Keratinocyte (primary cell): ENCODE data around the gene SAXO1. TPM values are rescaled to one million over a fixed set of nuclear protein-coding genes. Genes with fewer than 3 reads are reported as not detected.

ENCODE experiments used
- DNase-seq: peaks from one replicate; pipeline ENCODE4 v3.0.0-alpha.2; 2011; ENCODE audit warnings: low read depth, missing footprints, low spot score
- FAIRE-seq: peaks from 2 replicates; lab custom pipeline; 2011; peaks lifted over from hg19 to GRCh38; lab: Jason Lieb, UNC
- H2AFZ ChIP-seq: 2 replicates; pipeline ENCODE4 v1.6.0; 2012; ENCODE audit warnings: low read length, control low read depth, inconsistent platforms; ENCODE audit not compliant: control insufficient read depth
- H3K27ac ChIP-seq: 2 replicates; pipeline ENCODE4 v1.5.1; 2011; ENCODE audit warnings: low read length; ENCODE audit not compliant: control insufficient read depth, insufficient read depth
- H3K27me3 ChIP-seq: 3 replicates; pipeline ENCODE4 v1.6.0; 2011; ENCODE audit warnings: low read length; ENCODE audit not compliant: control insufficient read depth, insufficient read depth; ENCODE audit errors: extremely low read depth
- H3K36me3 ChIP-seq, 2 experiments: 2 replicates in 1 of 2; 3 replicates in 1 of 2; pipeline ENCODE4 v1.5.1; 2011; ENCODE audit warnings: low read length in 2 of 2, mild to moderate bottlenecking in 1 of 2; ENCODE audit not compliant: control insufficient read depth in 2 of 2, insufficient read depth in 2 of 2; ENCODE audit errors: extremely low read depth in 1 of 2
- H3K4me1 ChIP-seq: 3 replicates; pipeline ENCODE4 v1.5.1; 2011; ENCODE audit warnings: low read length; ENCODE audit not compliant: control insufficient read depth, insufficient read depth; ENCODE audit errors: extremely low read depth
- H3K4me2 ChIP-seq: 3 replicates; pipeline ENCODE4 v1.6.0; 2011; ENCODE audit warnings: low read depth, low read length; ENCODE audit not compliant: control insufficient read depth, insufficient read depth; ENCODE audit errors: extremely low read depth
- H3K4me3 ChIP-seq, 3 experiments: fragments of 200-600 bp in 1 of 3; sonication (generic) in 1 of 3; 2 replicates in 2 of 3; 3 replicates in 1 of 3; pipeline ENCODE4 v1.5.1; 2011 to 2016; ENCODE audit warnings: low read length in 3 of 3, mild to moderate bottlenecking in 3 of 3, control low read depth in 2 of 3, inconsistent platforms in 1 of 3, low read depth in 1 of 3, mixed read lengths in 1 of 3, mixed run types in 1 of 3, moderate library complexity in 1 of 3; ENCODE audit not compliant: control insufficient read depth in 2 of 3, insufficient read depth in 2 of 3; ENCODE audit errors: extremely low read depth in 1 of 3
- H3K79me2 ChIP-seq: 2 replicates; pipeline ENCODE4 v1.6.0; 2012; ENCODE audit warnings: low read length; ENCODE audit not compliant: control insufficient read depth, insufficient read depth
- H3K9ac ChIP-seq: 3 replicates; pipeline ENCODE4 v1.6.0; 2011; ENCODE audit warnings: low read length; ENCODE audit not compliant: control insufficient read depth, insufficient read depth; ENCODE audit errors: extremely low read depth
- H3K9me1 ChIP-seq: 3 replicates; pipeline ENCODE4 v1.6.0; 2011; ENCODE audit warnings: low read length; ENCODE audit not compliant: control insufficient read depth, insufficient read depth; ENCODE audit errors: extremely low read depth
- H3K9me3 ChIP-seq: 2 replicates; pipeline ENCODE4 v1.5.1; 2012; ENCODE audit warnings: low read depth, low read length; ENCODE audit not compliant: control insufficient read depth
- H4K20me1 ChIP-seq: 3 replicates; pipeline ENCODE4 v1.6.0; 2011; ENCODE audit warnings: low read length; ENCODE audit not compliant: control insufficient read depth, insufficient read depth; ENCODE audit errors: extremely low read depth
- CTCF ChIP-seq, 3 experiments: IDR thresholded peaks in 1 of 3; conservative IDR thresholded peaks in 1 of 3; optimal IDR thresholded peaks in 1 of 3; 2 replicates in 2 of 3; 3 replicates in 1 of 3; pipeline versions ENCODE3 to v1.5.1; 2011; ENCODE audit warnings: low read length in 3 of 3, mild to moderate bottlenecking in 3 of 3, moderate library complexity in 2 of 3, control low read depth in 1 of 3, inconsistent platforms in 1 of 3; ENCODE audit not compliant: insufficient read depth in 2 of 3; ENCODE audit errors: extremely low read depth in 1 of 3
- EZH2 ChIP-seq: IDR thresholded peaks from one replicate; pipeline ENCODE4 v1.6.1; 2012; ENCODE audit warnings: inconsistent platforms, mild to moderate bottlenecking, low read length, moderate library complexity
- dilution Hi-C: fragments of 300-500 bp; cut with MboI; formaldehyde crosslinking; loops from one replicate; pipeline ENCODE4 v1.7.0; 2020; ENCODE audit warnings: low sequenced_read_pairs; ENCODE audit not compliant: extremely low pct_ligation_motif_present
- polyA plus RNA-seq, 5 experiments: library from polyadenylated mRNA; depleted of rRNA in 3 of 5; stranded (reverse) in 3 of 5; stranded (forward) in 1 of 5; unstranded in 1 of 5; fragments of >200 nt; gene quantifications; 1 replicate in 1 of 5; 2 replicates in 3 of 5; 3 replicates in 1 of 5; pipeline versions ENCODE4 v1.2.1 to v1.2.3, GENCODE V29; 2011 to 2012; ENCODE audit warnings: missing spikeins in 2 of 5, low read depth in 1 of 5, low replicate concordance in 1 of 5

Gene SAXO1
- polyA plus RNA-seq, 1 donor (not counting 4 experiments of a cell fraction or from before 2014, with no cell fraction given) = not detected

- no peaks in the 10 kb centered on the region for H3K9me1 ChIP-seq
- H4K20me1 ChIP-seq = no peaks in the 10 kb centered on the region
- H3K4me1 ChIP-seq = no peaks in the 10 kb centered on the region
- H3K27me3 ChIP-seq = no peaks in the 10 kb centered on the region
- TF ChIP-seq CTCF (optimal IDR thresholded peaks at IDR 0.05 in 1 of 3, IDR thresholded peaks at IDR 0.05 in 1 of 3, conservative IDR thresholded peaks at IDR 0.05 in 1 of 3; ENCODE audit: extremely low read depth in 1 of 3, insufficient read depth in 2 of 3, low read length in 3 of 3) = no peak
- no peak for TF ChIP-seq EZH2
- H3K4me3 ChIP-seq = no peak overlapping the region
- DNase-seq (no peak), FAIRE-seq (no peak)
- H3K9me3 ChIP-seq = no peaks in the 10 kb centered on the region
- H3K9ac ChIP-seq = no peak overlapping the region
- no peaks in the 10 kb centered on the region for H3K36me3 ChIP-seq
- H3K27ac ChIP-seq = no peak overlapping the region
- H2AFZ ChIP-seq = no peak overlapping the region
- H3K79me2 ChIP-seq = no peaks in the 10 kb centered on the region
- dilution Hi-C loops = no loop called here
- no peak overlapping the region for H3K4me2 ChIP-seq
Observed at GRCh38 chr9:18947892-18948339, 85.1 kb downstream of the SAXO1 start.

DNA sequence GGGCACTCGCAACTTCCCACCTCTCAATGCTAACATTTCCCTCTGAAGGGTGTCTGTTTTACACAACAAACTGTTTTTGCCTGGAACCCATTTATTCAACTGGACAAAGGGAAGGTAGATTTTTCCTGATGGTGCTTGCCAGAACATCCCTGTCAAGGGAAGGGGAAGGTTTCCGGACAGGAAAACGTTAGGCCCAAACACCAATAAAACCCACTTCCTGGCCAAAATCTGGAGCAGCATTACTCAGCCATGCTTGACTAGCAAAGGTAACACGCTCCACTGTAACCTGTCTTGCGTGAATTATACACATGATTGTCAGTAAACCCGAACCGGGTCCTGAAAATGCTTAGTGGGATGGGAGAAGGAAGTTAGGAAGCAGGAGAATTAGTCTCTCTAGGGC, 90.2 kb downstream of the SAXO1 start:
- Histone ChIP-seq H3K9me1 (no peaks in the 10 kb centered on the region), H3K4me1 (no peaks in the 10 kb centered on the region), H3K9me3 (no peaks in the 10 kb centered on the region), H2AFZ (no peak overlapping the region), H3K36me3 (no peaks in the 10 kb centered on the region), H4K20me1 (no peaks in the 10 kb centered on the region), H3K9ac (no peak overlapping the region), H3K4me3 (no peak overlapping the region), H3K27me3 (no peaks in the 10 kb centered on the region), H3K27ac (no peak overlapping the region), H3K79me2 (no peaks in the 10 kb centered on the region), H3K4me2 (no peak overlapping the region)
- FAIRE-seq (no peak), DNase-seq (no peak)
- no peak for TF ChIP-seq EZH2
- TF ChIP-seq CTCF (optimal IDR thresholded peaks at IDR 0.05 in 1 of 3, IDR thresholded peaks at IDR 0.05 in 1 of 3, conservative IDR thresholded peaks at IDR 0.05 in 1 of 3; ENCODE audit: extremely low read depth in 1 of 3, insufficient read depth in 2 of 3, low read length in 3 of 3) = no peak
- dilution Hi-C loops = no loop called here
